A549 (cell line): ENCODE results near the gene CELF3. TPM values are rescaled to one million over a fixed set of nuclear protein-coding genes. Genes with fewer than 3 reads are reported as not detected.

ENCODE experiments used
- polyA plus RNA-seq, 4 experiments: library from polyadenylated mRNA; depleted of rRNA in 3 of 4; stranded (reverse); fragments of >200 nt; fragmentation: RNase III in 1 of 4; extraction: RNeasy Plus Mini Kit Qiagen cat#74134 plus additional on column Dnase treatment in 1 of 4; gene quantifications; 2 replicates in 3 of 4; 3 replicates in 1 of 4; pipeline ENCODE4 v1.2.3, GENCODE V29; 2011 to 2017
- small RNA-seq, 6 experiments: library from RNA; depleted of rRNA; stranded (forward); fragments of <200 nt; gene quantifications; one replicate each; pipeline ENCODE3, GENCODE V24; 2012

CELF3 gene
- polyA plus RNA-seq, 2 of the 4 experiments (the other 2 are of a cell fraction): not detected

Small RNA genes within 50 kb of the gene (small RNA-seq; reads per million reads assigned to genes)
- gene RNU6-662P: 0 reads per million in 6 experiments

Other genes starting within 250 kb of the CELF3 start
- gene CGN, start 205.4 kb downstream of the CELF3 start, polyA plus RNA-seq (2011; rRNA removed): 1.8 and 2.1 TPM in 2 replicates
- 2.3 to 3.0 TPM (median 2.4 TPM) in 3 replicates for gene CGN, start 205.4 kb downstream of the CELF3 start, polyA plus RNA-seq (2017; fragmentation: RNase III; extraction: RNeasy Plus Mini Kit Qiagen cat#74134 plus additional on column Dnase treatment)
- 24.5 and 27.5 TPM in 2 replicates for gene TUFT1, start 176.5 kb downstream of the CELF3 start, polyA plus RNA-seq (2011; rRNA removed)
- 21.1 to 31.1 TPM (median 26.7 TPM) in 3 replicates for gene TUFT1, start 176.5 kb downstream of the CELF3 start, polyA plus RNA-seq (2017; fragmentation: RNase III; extraction: RNeasy Plus Mini Kit Qiagen cat#74134 plus additional on column Dnase treatment)
- gene SNX27, start 104.8 kb downstream of the CELF3 start, polyA plus RNA-seq (2011; rRNA removed): 29.1 and 30.5 TPM in 2 replicates
- gene SNX27, start 104.8 kb downstream of the CELF3 start, polyA plus RNA-seq (2017; fragmentation: RNase III; extraction: RNeasy Plus Mini Kit Qiagen cat#74134 plus additional on column Dnase treatment): 11.0 to 13.6 TPM (median 12.8 TPM) in 3 replicates
- gene RIIAD1, start 4.7 kb upstream of the CELF3 start, polyA plus RNA-seq (2011; rRNA removed): not detected in 2 replicates
- not detected in 3 replicates for gene RIIAD1, start 4.7 kb upstream of the CELF3 start, polyA plus RNA-seq (2017; fragmentation: RNase III; extraction: RNeasy Plus Mini Kit Qiagen cat#74134 plus additional on column Dnase treatment)
- gene MRPL9, start 46.7 kb upstream of the CELF3 start, polyA plus RNA-seq (2011; rRNA removed): 120 and 146 TPM in 2 replicates
- 84.1 to 88.6 TPM (median 84.6 TPM) in 3 replicates for gene MRPL9, start 46.7 kb upstream of the CELF3 start, polyA plus RNA-seq (2017; fragmentation: RNase III; extraction: RNeasy Plus Mini Kit Qiagen cat#74134 plus additional on column Dnase treatment)
- 7.7 and 10.2 TPM in 2 replicates for gene TDRKH, start 73.7 kb upstream of the CELF3 start, polyA plus RNA-seq (2011; rRNA removed)
- 7.9 to 8.8 TPM (median 8.4 TPM) in 3 replicates for gene TDRKH, start 73.7 kb upstream of the CELF3 start, polyA plus RNA-seq (2017; fragmentation: RNase III; extraction: RNeasy Plus Mini Kit Qiagen cat#74134 plus additional on column Dnase treatment)
- gene LINGO4, start 88.6 kb upstream of the CELF3 start, polyA plus RNA-seq (2011; rRNA removed): not detected in 2 replicates
- not detected in 3 replicates for gene LINGO4, start 88.6 kb upstream of the CELF3 start, polyA plus RNA-seq (2017; fragmentation: RNase III; extraction: RNeasy Plus Mini Kit Qiagen cat#74134 plus additional on column Dnase treatment)
- gene RORC, start 115.0 kb upstream of the CELF3 start, polyA plus RNA-seq (2011; rRNA removed): 0.24 and 0.25 TPM in 2 replicates
- 0.06 TPM in 1 of 3 replicates, not detected in the others for gene RORC, start 115.0 kb upstream of the CELF3 start, polyA plus RNA-seq (2017; fragmentation: RNase III; extraction: RNeasy Plus Mini Kit Qiagen cat#74134 plus additional on column Dnase treatment)
- not detected in 2 replicates for gene C2CD4D, start 123.0 kb upstream of the CELF3 start, polyA plus RNA-seq (2011; rRNA removed)
- not detected in 3 replicates for gene C2CD4D, start 123.0 kb upstream of the CELF3 start, polyA plus RNA-seq (2017; fragmentation: RNase III; extraction: RNeasy Plus Mini Kit Qiagen cat#74134 plus additional on column Dnase treatment)
- gene THEM5, start 136.9 kb upstream of the CELF3 start, polyA plus RNA-seq (2011; rRNA removed): not detected in 2 replicates
- not detected in 3 replicates for gene THEM5, start 136.9 kb upstream of the CELF3 start, polyA plus RNA-seq (2017; fragmentation: RNase III; extraction: RNeasy Plus Mini Kit Qiagen cat#74134 plus additional on column Dnase treatment)
- 28.1 and 32.3 TPM in 2 replicates for gene THEM4, start 192.7 kb upstream of the CELF3 start, polyA plus RNA-seq (2011; rRNA removed)
- 16.6 to 19.6 TPM (median 19.0 TPM) in 3 replicates for gene THEM4, start 192.7 kb upstream of the CELF3 start, polyA plus RNA-seq (2017; fragmentation: RNase III; extraction: RNeasy Plus Mini Kit Qiagen cat#74134 plus additional on column Dnase treatment)